Central memory CD8-positive, alpha-beta T cell (primary cell): ENCODE data around the gene WDR45B.
"Not testable (repeated sequence)": the region's sequence is repeated elsewhere in the genome, so short reads cannot be mapped to it uniquely, and the experiment has no call there.

Source experiments
- ATAC-seq: fragments of 150-1000 bp; cut with Tn5 transposase; replicated peaks from 2 replicates; pipeline ENCODE4 v1.10.0; 2022; ENCODE audit warnings: mild to moderate bottlenecking, moderate FRiP score, moderate number of reproducible peaks; ENCODE audit not compliant: poor library complexity, severe bottlenecking; ENCODE audit errors: extremely low read depth
- DNase-seq, 2 donors: peaks; one replicate each; pipeline ENCODE4 v3.0.0; 2021; ENCODE audit warnings: low spot score in 2 of 2
- H3K27ac Mint-ChIP-seq: one replicate; pipeline ENCODE4 v1.8.0; 2022; ENCODE audit warnings: low read depth, mild to moderate bottlenecking, moderate library complexity, mixed read lengths
- H3K27me3 Mint-ChIP-seq: one replicate; pipeline ENCODE4 v1.8.0; 2022; ENCODE audit warnings: mixed read lengths
- H3K36me3 Mint-ChIP-seq: one replicate; pipeline ENCODE4 v1.8.0; 2022; ENCODE audit warnings: mild to moderate bottlenecking, moderate library complexity, mixed read lengths; ENCODE audit not compliant: insufficient read depth
- H3K4me1 Mint-ChIP-seq: one replicate; pipeline ENCODE4 v1.8.0; 2022; ENCODE audit warnings: mixed read lengths
- H3K4me3 Mint-ChIP-seq: one replicate; pipeline ENCODE4 v1.8.0; 2022; ENCODE audit warnings: mild to moderate bottlenecking, moderate library complexity, mixed read lengths
- H3K9me3 Mint-ChIP-seq: one replicate; pipeline ENCODE4 v1.8.0; 2022; ENCODE audit warnings: mixed read lengths

WDR45B gene

DNA sequence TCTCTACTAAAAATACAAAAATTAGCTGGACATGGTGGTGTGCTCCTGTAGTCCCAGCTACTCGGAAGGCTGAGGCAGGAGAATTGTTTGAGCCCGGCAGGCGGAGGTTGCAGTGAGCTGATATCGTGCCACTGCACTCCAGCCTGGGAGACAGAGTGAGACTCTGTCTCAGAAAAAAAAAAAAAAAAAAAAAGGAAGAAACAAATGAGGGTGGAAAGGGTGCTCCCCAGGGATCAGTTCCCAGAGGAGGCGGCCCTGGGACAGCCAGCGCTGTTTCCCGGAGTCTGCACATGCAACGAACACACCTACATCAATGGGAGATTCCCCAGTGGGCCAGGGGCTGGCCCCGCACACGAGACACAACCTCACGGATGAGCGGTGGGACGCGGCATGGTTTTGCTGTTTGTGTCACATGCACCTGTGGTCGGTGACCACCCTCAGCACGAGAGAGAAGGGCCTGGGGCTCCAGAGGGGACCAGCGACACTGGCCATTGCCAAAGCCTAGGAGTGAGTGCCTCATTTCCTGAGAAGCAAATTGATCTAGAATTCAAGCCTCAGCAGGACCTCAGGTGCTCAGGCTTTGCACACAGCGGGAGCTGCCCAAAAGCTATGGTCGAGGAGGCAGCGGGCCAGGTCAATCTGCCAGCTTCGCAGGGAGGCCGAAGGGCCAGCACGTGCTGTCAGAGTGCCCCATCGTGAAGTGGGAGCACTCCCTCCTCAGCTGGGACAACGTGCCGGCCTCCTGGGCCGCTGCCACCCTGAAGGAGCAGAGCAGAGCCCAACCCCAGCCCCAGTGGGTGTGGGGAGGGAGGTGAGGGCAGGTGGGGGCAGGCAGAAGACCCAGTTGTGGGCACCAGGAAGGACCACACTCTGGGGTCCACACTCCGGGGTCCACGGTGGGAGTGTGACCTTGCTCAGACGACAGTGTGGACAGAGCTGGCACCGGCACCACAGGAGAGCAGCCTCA, 13.8 kb upstream of the WDR45B start:
- H3K36me3 Mint-ChIP-seq: peaks cover 2% of the 10 kb centered on the region
- no peak for ATAC-seq
- DNase-seq: no peak
- no peak overlapping the region for H3K27ac Mint-ChIP-seq
- H3K27me3 Mint-ChIP-seq: no peaks in the 10 kb centered on the region
- H3K4me3 Mint-ChIP-seq: no peak overlapping the region
- no peaks in the 10 kb centered on the region for H3K4me1 Mint-ChIP-seq
- H3K9me3 Mint-ChIP-seq: no peaks in the 10 kb centered on the region

DNA sequence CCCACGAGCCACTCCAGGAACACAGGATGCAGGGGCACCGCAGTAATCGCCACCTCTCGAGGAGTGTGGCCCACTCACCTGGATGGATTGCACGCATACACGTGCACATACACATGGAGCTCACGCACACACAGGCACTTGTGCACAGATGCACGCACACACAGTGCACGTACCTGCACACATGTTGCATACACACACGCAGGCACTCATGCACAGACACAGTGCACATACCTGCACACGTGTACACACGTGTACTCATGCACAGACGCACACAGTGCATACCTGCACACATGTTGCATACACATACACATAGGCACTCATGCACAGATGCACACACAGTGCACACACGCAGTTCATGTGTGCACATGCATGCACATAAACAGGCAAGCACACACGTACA, 11.6 kb upstream of the WDR45B start:
- Mint-ChIP-seq H3K4me3 (no peak overlapping the region), H3K9me3 (no peaks in the 10 kb centered on the region), H3K27ac (no peak overlapping the region), H3K4me1 (no peaks in the 10 kb centered on the region), H3K27me3 (no peaks in the 10 kb centered on the region), H3K36me3 (no peaks in the 10 kb centered on the region)
- no peak for ATAC-seq
- DNase-seq: no peak

DNA sequence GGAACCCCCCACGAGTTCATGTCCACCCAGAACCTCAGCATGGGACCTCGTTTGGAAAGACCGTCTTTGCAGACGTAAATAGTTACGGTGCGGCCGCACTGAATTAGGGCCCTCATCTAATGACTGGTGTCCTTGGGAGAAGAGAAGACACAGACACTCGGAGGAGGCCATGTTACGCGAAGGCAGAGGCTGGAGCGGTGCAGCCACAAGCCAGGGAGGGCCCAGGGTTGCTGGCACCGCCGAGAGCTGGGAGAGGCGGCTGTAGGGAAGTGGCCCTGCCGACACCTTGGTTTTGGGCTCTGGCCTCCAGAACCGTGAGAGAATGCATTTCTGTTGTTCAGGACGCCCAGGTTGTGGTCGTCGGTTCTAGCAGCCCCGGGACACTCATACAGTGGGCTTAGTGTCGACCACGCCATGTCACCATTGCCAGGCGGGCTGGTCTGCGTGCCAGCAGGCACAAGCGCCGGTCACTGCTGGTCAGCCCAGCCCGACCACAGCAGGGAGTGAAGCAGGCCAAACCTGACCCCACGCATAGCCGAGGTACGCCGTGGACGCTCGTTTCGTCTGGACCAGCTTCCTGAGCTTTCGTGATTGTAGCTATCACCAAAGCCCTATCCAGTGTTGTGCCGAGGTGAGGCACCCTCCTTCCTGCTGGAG, 10.7 kb upstream of the WDR45B start:
- Mint-ChIP-seq H3K36me3 (no peaks in the 10 kb centered on the region), H3K4me3 (no peak overlapping the region), H3K4me1 (no peaks in the 10 kb centered on the region), H3K27ac (no peak overlapping the region), H3K9me3 (no peaks in the 10 kb centered on the region), H3K27me3 (no peaks in the 10 kb centered on the region)
- DNase-seq (no peak), ATAC-seq (no peak)

DNA sequence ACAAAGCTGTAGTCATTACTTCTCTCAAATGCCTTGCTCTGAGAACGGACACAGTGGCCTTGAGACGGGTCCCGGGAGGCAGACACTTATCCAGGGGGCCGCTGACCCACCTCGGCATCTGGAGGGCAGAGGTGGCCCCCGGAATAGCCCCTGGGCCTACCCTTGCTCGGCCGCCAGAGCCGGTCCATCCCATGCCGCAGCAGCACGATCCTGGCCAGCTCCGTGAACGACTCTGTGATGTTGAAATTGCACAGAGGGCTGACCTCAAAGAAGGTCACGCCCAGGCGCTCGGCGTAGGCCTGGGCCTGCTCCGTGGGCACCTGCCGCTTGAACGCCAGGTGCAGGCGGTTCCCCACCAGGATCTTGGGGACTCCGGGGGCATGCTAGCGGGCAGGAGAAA, 10.1 kb upstream of the WDR45B start:
- DNase-seq (no peak), ATAC-seq (no peak)
- Mint-ChIP-seq H3K4me1 (no peaks in the 10 kb centered on the region), H3K9me3 (no peaks in the 10 kb centered on the region), H3K27me3 (no peaks in the 10 kb centered on the region), H3K27ac (no peak overlapping the region), H3K4me3 (no peak overlapping the region), H3K36me3 (no peaks in the 10 kb centered on the region)

DNA sequence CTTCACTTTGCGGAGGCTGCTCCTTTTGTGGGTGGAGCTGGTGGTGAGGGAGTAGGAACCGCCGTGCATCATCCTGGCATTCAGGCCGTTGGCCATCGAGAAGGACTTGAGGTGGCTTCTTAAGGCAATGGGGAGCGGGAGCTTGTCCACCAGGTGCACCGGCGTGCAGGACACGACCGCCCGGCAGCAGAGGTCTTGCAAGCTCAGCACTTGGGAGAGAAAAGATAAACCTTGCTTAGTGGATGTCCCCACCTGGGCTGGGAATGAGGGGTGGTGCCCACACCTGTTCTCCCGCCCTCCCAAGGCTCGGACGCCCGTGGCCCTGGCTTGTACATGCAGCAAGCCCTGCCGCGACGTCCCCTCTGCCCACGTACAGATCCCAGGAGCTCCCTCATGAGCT, 9.7 kb upstream of the WDR45B start:
- H3K27ac Mint-ChIP-seq: no peak overlapping the region
- H3K36me3 Mint-ChIP-seq: no peaks in the 10 kb centered on the region
- DNase-seq (no peak), ATAC-seq (no peak)
- no peaks in the 10 kb centered on the region for H3K4me1 Mint-ChIP-seq
- no peak overlapping the region for H3K4me3 Mint-ChIP-seq
- H3K27me3 Mint-ChIP-seq: no peaks in the 10 kb centered on the region
- no peaks in the 10 kb centered on the region for H3K9me3 Mint-ChIP-seq

DNA sequence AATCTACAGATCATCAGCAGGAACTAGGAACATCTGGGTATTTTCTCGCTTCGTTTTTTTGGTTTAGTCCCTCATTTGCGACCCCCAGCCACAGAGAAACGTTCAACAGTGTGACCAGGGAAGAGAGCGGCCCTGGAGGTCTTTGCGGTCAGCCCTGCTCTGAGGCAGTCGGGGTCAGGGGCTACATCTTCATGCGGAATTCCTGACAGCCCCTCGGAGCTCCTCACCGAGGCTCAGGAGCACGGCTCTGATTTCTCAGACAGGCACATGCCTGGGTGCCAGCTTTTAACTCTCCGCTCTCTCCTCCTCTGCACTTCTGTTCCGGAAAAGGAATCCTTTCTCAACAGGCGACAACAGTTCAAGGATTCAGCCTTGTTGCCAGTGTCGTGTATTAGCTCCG, 8.0 kb upstream of the WDR45B start:
- Mint-ChIP-seq H3K4me1 (no peaks in the 10 kb centered on the region), H3K27me3 (no peaks in the 10 kb centered on the region), H3K9me3 (no peaks in the 10 kb centered on the region), H3K27ac (no peak overlapping the region), H3K4me3 (no peak overlapping the region), H3K36me3 (no peaks in the 10 kb centered on the region)
- ATAC-seq (no peak), DNase-seq (no peak)

DNA sequence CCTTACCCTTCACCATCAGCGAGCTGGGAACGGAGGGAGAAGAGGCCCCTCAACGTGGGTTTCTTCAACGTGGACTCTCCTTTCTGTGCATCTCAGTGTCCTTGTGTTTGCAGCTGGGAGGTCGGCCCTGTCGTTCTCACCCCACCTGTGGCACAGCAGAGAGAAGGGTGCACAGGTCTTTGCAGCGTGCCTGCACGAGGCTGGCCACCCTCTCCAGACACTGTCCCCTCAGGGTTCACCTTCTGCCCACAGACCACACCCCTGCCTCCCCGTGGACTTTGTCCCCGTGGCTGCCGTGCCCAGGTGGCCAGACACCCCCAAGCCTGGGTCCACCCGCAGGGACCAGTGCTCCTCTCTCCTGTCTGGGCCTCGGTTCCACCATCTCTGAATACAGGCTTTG, 7.3 kb upstream of the WDR45B start:
- H3K27ac Mint-ChIP-seq: no peak overlapping the region
- H3K9me3 Mint-ChIP-seq: no peaks in the 10 kb centered on the region

DNA sequence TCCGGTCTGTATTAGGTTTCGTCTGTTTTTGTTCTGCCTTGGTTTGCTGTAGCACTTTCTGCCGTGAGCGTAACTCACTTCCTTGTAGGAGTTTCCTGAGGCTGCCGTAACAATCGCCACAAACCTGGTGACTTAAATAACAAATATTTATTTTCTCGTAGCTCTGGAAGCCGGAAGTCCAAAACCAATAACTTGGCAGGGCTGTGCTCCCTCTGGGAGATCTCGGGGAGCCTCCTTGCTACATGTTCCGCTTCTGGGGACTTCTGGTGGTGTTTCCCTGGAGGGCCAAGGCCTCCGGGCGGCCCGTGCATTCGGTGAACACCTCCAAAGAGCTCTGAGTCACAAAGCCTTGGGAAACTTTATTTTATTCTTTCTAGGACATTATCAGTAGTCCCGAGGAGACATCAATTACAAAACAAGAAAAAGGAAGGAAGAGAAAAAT, 6.8 kb upstream of the WDR45B start:
- H3K27me3 Mint-ChIP-seq: no peaks in the 10 kb centered on the region
- H3K4me3 Mint-ChIP-seq: no peak overlapping the region
- no peaks in the 10 kb centered on the region for H3K36me3 Mint-ChIP-seq
- H3K4me1 Mint-ChIP-seq: no peaks in the 10 kb centered on the region
- no peak overlapping the region for H3K27ac Mint-ChIP-seq
- DNase-seq (no peak), ATAC-seq (no peak)
- no peaks in the 10 kb centered on the region for H3K9me3 Mint-ChIP-seq

More for the DNA sequence above, 7.3 kb upstream of the WDR45B start:
- no peaks in the 10 kb centered on the region for H3K4me1 Mint-ChIP-seq
- no peak for DNase-seq
- ATAC-seq: no peak
- no peaks in the 10 kb centered on the region for H3K36me3 Mint-ChIP-seq
- H3K4me3 Mint-ChIP-seq: no peak overlapping the region
- H3K27me3 Mint-ChIP-seq: no peaks in the 10 kb centered on the region

DNA sequence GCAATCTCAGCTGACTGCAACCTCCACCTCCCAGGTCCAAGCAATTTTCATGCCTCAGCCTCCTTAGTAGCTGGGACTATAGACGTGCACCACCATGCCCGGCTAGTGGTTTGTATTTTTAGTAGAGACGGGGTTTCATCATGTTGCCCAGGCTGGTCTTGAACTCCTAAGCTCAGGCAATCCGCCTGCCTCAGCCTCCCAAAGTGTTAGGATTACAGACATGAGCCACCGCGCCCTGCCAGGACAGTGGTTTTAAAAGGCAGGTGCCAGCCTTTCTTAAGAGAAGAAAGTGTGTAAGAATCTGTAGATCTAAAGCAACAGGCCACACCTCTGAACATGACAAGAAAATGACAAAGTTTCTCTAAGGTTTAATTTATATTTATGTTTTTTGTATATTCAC, 6.4 kb upstream of the WDR45B start:
- not testable (repeated sequence) for H3K27ac Mint-ChIP-seq, H3K36me3 Mint-ChIP-seq, ATAC-seq, H3K27me3 Mint-ChIP-seq, H3K4me1 Mint-ChIP-seq, DNase-seq, H3K4me3 Mint-ChIP-seq, H3K9me3 Mint-ChIP-seq

DNA sequence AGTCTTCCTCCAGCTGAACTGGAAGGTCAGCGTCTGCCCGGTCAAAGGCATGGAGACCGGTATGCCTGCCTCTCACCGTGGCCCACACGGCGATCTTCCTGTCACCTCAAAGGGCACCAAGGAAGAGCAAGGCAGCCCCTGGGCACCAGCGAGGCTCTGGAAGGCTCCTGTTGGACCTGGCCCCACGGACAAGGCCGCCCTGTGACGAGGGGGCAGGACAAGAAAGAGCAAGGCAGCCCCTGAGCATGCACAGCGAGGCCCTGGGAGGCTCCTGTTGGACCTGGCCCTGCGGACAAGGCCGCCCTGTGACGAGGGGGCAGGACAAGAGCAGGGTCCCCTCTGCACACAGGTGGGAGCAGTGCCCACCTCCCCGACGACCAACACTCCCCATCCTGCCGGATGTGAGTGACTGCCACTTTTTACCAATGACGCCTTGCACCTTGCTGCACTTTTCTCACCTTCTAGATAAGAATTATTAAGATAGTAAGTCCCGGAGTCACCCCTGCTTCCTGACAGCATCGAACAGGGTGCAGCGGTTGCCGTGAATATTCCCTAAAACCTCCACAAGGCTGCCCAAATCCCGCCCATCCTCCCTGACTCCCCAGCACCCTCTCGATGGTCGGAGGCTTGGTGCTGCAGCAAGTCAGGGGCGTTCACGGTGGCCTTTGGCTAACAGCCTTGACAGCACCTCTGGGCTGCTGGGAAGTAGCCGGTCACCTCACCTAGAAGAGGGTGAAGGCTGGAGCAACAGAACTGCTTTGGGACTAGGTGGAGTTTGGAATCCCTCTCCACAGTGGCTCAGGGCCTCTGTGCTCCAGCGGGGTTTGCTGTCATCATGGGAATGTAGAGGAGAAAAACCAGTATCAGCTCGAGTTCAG, 5.6 kb upstream of the WDR45B start:
- no peak overlapping the region for H3K27ac Mint-ChIP-seq
- DNase-seq (no peak), ATAC-seq (no peak)
- no peaks in the 10 kb centered on the region for H3K9me3 Mint-ChIP-seq
- H3K36me3 Mint-ChIP-seq: peaks cover 3% of the 10 kb centered on the region
- peaks cover 8% of the 10 kb centered on the region for H3K4me1 Mint-ChIP-seq
- H3K4me3 Mint-ChIP-seq: no peak overlapping the region
- no peaks in the 10 kb centered on the region for H3K27me3 Mint-ChIP-seq

DNA sequence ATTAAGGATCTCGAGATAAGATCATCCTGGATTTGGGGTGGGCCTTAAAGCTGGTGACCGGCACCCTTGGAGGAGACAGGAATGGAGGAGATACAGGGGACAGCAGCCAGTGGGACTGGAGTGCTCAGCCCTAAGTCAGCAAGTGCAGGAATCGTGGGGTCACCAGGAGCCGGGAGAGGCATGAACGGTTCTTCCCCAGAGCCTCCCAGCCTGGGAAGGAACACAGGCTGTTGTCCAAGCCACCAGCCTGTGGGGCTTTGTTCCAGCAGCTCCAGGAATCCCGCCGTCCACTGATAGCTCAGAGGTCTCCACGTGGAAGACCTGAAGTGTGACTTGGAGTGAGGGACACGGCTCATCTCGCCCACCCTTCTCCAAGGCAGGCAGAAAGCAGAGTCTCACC, 2.5 kb upstream of the WDR45B start:
- ATAC-seq: no peak
- Mint-ChIP-seq H3K36me3 (peaks cover 14% of the 10 kb centered on the region), H3K27me3 (no peaks in the 10 kb centered on the region), H3K9me3 (no peaks in the 10 kb centered on the region), H3K4me1 (peaks cover 22% of the 10 kb centered on the region), H3K27ac (no peak overlapping the region), H3K4me3 (no peak overlapping the region)
- no peak for DNase-seq

DNA sequence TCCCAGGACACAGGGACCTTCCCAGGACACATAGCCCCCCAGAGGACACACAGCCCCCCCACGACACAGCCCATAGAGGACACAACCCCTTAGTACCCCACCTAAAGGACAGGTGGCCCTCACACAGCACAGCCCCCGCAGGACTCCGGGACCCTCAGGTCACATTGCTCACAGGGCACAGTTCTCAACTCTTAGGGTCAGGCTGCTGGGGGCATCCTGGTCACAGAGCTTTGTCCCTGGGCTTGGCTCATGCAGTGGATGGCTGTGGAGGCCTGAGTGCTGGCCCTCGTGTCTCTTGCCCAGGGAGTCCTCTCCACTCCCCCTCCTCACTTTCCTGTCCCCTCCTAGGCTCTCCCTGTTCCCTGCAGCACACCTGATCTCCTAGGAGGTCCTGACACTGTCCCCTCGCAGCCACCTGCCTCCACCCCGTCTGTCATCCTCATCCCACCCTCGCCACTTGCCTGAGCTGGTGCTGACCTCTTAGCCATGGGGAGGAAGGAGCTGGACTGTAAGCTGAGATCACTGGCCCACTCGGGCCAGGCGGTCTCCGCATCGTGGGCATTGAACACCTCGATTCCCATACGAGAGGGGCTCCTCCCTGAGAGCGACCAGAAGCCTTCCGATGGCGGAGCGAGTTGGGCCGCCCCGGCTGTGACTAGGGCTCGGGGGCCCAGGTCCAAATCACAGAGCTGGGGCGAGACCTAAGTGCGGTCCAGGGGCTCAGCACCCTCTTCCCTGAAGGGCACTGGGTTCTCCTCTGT, 1.4 kb upstream of the WDR45B start:
- Mint-ChIP-seq H3K4me3 (peak overlapping the region; percentile 46), H3K4me1 (peaks cover 29% of the 10 kb centered on the region), H3K27me3 (no peaks in the 10 kb centered on the region), H3K36me3 (peaks cover 15% of the 10 kb centered on the region), H3K27ac (peak overlapping the region; percentile 79), H3K9me3 (no peaks in the 10 kb centered on the region)
- no peak for ATAC-seq
- DNase-seq: no peak
